Measurements from ENCODE around the gene LIPG.

GRCh38 chr18:49632588-49632987 lies 70.7 kb downstream of the LIPG start:
- TF ChIP-seq, protein P1, sequence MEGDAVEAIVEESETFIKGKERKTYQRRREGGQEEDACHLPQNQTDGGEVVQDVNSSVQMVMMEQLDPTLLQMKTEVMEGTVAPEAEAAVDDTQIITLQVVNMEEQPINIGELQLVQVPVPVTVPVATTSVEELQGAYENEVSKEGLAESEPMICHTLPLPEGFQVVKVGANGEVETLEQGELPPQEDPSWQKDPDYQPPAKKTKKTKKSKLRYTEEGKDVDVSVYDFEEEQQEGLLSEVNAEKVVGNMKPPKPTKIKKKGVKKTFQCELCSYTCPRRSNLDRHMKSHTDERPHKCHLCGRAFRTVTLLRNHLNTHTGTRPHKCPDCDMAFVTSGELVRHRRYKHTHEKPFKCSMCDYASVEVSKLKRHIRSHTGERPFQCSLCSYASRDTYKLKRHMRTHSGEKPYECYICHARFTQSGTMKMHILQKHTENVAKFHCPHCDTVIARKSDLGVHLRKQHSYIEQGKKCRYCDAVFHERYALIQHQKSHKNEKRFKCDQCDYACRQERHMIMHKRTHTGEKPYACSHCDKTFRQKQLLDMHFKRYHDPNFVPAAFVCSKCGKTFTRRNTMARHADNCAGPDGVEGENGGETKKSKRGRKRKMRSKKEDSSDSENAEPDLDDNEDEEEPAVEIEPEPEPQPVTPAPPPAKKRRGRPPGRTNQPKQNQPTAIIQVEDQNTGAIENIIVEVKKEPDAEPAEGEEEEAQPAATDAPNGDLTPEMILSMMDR (IDR thresholded peaks at IDR 0.05) = no peak
- TF ChIP-seq PHF8 (IDR thresholded peaks at IDR 0.05; ENCODE audit: borderline replicate concordance, low read depth) (no peak), RFX5 (IDR thresholded peaks at IDR 0.05) (no peak), MAFK (IDR thresholded peaks at IDR 0.05; ENCODE audit: partially characterized antibody) (no peak)

Data from A549 (cell line).